Upper lobe of left lung (tissue), 6 donors: ENCODE measurements around the gene STRIP1. TPM values are rescaled to one million over a fixed set of nuclear protein-coding genes. Genes with fewer than 3 reads are reported as not detected.

Experiments used
- ATAC-seq, 2 donors: fragments of 200-7000 bp; cut with Tn5 transposase; one replicate each; pipeline ENCODE4 v1.9.1; 2022; ENCODE audit warnings: mild to moderate bottlenecking in 2 of 2, moderate library complexity in 2 of 2; ENCODE audit not compliant: low FRiP score in 2 of 2
- DNase-seq, 2 donors: peaks; one replicate each; pipeline ENCODE4 v3.0.0-alpha.2; 2019 to 2020
- H3K27ac ChIP-seq, 4 donors: fragments of 200-600 bp; sonication (generic); one replicate each; pipeline ENCODE4 v1.5.1; 2016 to 2019
- H3K27me3 ChIP-seq, 4 donors: fragments of 200-600 bp; sonication (generic); one replicate each; pipeline ENCODE4 v1.5.1; 2017 to 2019
- H3K36me3 ChIP-seq, 4 donors: fragments of 200-600 bp; sonication (generic); one replicate each; pipeline ENCODE4 v1.5.1; 2016 to 2019
- H3K4me1 ChIP-seq, 4 donors: fragments of 200-600 bp; sonication (generic); one replicate each; pipeline ENCODE4 v1.5.1; 2018 to 2019
- H3K4me3 ChIP-seq, 4 donors: fragments of 200-600 bp; sonication (generic); one replicate each; pipeline ENCODE4 v1.5.1; 2017 to 2019; ENCODE audit warnings: mild to moderate bottlenecking in 2 of 4, moderate library complexity in 1 of 4
- H3K9me3 ChIP-seq, 4 donors: fragments of 200-600 bp; sonication (generic); one replicate each; pipeline ENCODE4 v1.5.1; 2018 to 2019
- CTCF ChIP-seq, 6 experiments: fragments of 450-650 bp in 4 of 6; fragments of 200-600 bp in 2 of 6; sonication (generic) in 2 of 6; IDR thresholded peaks; one replicate each; pipeline ENCODE4 v1.5.1; 2016 to 2019; ENCODE audit warnings: antibody characterized with exemption in 6 of 6
- EP300 ChIP-seq, 4 donors: sonication (generic); formaldehyde crosslinking; IDR thresholded peaks; one replicate each; pipeline ENCODE4 v1.5.1; 2017; ENCODE audit warnings: antibody characterized with exemption in 4 of 4, control low read depth in 2 of 4
- POLR2A ChIP-seq, 4 donors: fragments of 450-650 bp; IDR thresholded peaks; one replicate each; pipeline ENCODE4 v1.5.1; 2016 to 2017; ENCODE audit warnings: antibody characterized with exemption in 4 of 4, mild to moderate bottlenecking in 2 of 4
- POLR2AphosphoS5 ChIP-seq, 2 donors: sonication (generic); formaldehyde crosslinking; IDR thresholded peaks; one replicate each; pipeline ENCODE4 v1.5.1; 2017; ENCODE audit warnings: antibody characterized with exemption in 2 of 2
- WGBS, 2 donors: methylation state at CpG; one replicate each; pipeline ENCODE4 v1.1.5; 2017 to 2018; 5-methylcytosine and 5-hydroxymethylcytosine counted together
- total RNA-seq, 6 donors: library from RNA; depleted of rRNA in 4 of 6; stranded (reverse); fragments of >200 nt in 4 of 6; gene quantifications; one replicate each; pipeline versions ENCODE4 v1.1.0 to v1.2.1, GENCODE V29; 2016 to 2021
- donor health status: DM: no; HTN: no; CAD: no; lungs with moderate emphysema.
- donor health status: DM: no; HTN: yes; CAD: no; lungs with severe emphysema.

The STRIP1 gene
- total RNA-seq, result 10 to 100 TPM; 29.2 to 62.9 (median 34.3) TPM

DNA sequence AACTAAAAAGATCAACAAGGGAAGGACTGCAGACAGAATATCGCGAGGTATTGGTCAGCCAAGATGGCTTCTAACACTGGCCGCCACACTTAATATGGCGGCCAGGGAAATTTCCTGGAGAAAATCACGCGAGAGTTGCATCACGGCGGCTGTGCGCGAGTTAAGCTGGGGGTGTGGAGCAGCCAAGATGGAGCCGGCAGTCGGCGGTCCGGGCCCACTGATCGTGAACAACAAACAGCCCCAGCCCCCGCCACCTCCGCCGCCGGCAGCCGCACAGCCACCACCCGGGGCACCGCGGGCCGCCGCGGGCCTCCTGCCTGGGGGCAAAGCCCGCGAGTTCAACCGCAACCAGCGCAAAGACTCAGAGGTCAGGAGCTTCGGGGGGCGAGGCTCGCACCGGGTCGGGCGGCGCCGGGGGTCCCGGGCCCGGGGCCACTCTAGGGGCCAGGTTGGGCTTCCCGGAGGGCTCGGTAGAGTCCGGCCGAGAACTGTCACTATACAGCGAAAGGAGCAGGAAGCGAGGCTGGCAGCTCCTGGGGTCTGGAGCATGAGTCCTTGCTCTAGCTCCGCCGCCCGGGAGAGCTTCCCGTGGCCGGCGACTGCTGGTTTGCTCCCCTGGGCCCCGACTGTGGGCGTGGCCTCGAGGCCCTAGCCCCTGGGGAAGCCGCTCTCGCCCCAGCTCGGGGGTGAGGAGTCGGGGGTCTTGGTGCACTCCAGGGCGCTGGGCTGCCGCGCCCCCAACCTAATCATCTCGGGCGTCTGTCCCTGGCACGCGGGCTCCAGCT, at the start of gene STRIP1:
TSS of gene STRIP1 (plus strand) at position 174 of the 785 bp plus-strand sequence. CDS start at position 188, 14 bp downstream.
- ATAC-seq, result peak; percentile 95 to 97
- Histone ChIP-seq H3K4me1 (peaks cover 12 to 38% (median 17%) of the 10 kb centered on the region in 4 donors), H3K4me3 (peak within 1 kb of the TSS; percentile 84 to 98 (median 92)), H3K27me3 (no peaks in the 10 kb centered on the region), H3K36me3 (peaks cover 16 to 26% (median 17%) of the 10 kb centered on the region in 4 donors), H3K27ac (peak within 1 kb of the TSS; percentile 89 to 96 (median 94)), H3K9me3 (no peaks in the 10 kb centered on the region)
- TF ChIP-seq EP300 (IDR thresholded peaks at IDR 0.05), result peak in 1 of 4 donors; percentile 4
- peak in 1 of 6 experiments; percentile 25 for TF ChIP-seq CTCF (IDR thresholded peaks at IDR 0.05)
- TF ChIP-seq POLR2A (IDR thresholded peaks at IDR 0.05), result peak in 3 of 4 donors; percentile 63 to 78 (median 68)
- TF ChIP-seq POLR2AphosphoS5 (IDR thresholded peaks at IDR 0.05), result peak; percentile 87 to 94
- peak; percentile 93 to 94 for DNase-seq
- WGBS, 2 donors, result 0 to 1% methylated on average over 9 to 49 of the region's 66 CpGs

- TF ChIP-seq POLR2A (IDR thresholded peaks at IDR 0.05) (no peak), POLR2AphosphoS5 (IDR thresholded peaks at IDR 0.05) (no peak), EP300 (IDR thresholded peaks at IDR 0.05) (no peak), CTCF (IDR thresholded peaks at IDR 0.05) (no peak)
- Histone ChIP-seq H3K9me3 (no peaks in the 10 kb centered on the region), H3K4me1 (peaks cover 45 to 63% (median 57%) of the 10 kb centered on the region in 4 donors), H3K4me3 (peak overlapping the region; percentile 67 to 87 (median 80)), H3K27ac (peak overlapping the region; percentile 92 to 99 (median 96)), H3K36me3 (no peaks in the 10 kb centered on the region), H3K27me3 (no peaks in the 10 kb centered on the region)
- ATAC-seq, result no peak
- no peak for DNase-seq
- 6 to 21% methylated on average over 14 to 22 of the region's 22 CpGs for WGBS, 2 donors
Measured at GRCh38 chr1:109985247-109986053, 49.0 kb upstream of the STRIP1 start.

DNA sequence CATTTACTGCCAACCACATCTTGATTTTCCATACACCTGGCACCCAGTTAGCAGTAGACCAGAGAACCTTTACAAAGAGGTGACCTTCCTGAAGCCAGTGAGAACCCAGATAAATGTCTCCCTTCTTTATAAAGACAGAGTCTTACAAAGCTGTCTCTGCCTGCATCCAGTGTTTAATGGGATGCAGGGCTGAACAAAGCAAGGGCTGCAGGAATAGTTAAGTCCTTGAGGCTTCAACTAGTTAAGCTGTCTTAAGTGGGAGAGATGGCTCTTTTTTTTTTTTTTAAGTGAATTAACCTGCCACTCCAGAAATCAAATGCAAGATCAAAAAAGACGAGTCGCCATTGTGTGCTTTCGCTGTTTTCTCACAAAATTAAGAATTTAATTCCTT, 48.4 kb upstream of the STRIP1 start:
- H3K4me3 ChIP-seq, result peak overlapping the region in 3 of 4 donors; percentile 67 to 87 (median 83)
- WGBS, 2 donors, result 81 to 82% methylated on average over 3 of the region's 3 CpGs
- ATAC-seq, result no peak
- no peaks in the 10 kb centered on the region for H3K9me3 ChIP-seq
- H3K36me3 ChIP-seq, result no peaks in the 10 kb centered on the region
- peaks cover 45 to 65% (median 59%) of the 10 kb centered on the region in 4 donors for H3K4me1 ChIP-seq
- TF ChIP-seq POLR2AphosphoS5 (IDR thresholded peaks at IDR 0.05) (no peak), POLR2A (IDR thresholded peaks at IDR 0.05) (no peak), CTCF (IDR thresholded peaks at IDR 0.05) (no peak), EP300 (IDR thresholded peaks at IDR 0.05) (no peak)
- no peak for DNase-seq
- H3K27ac ChIP-seq, result peak overlapping the region in 3 of 4 donors; percentile 92 to 99 (median 93)
- H3K27me3 ChIP-seq, result no peaks in the 10 kb centered on the region

- H3K27me3 ChIP-seq, result no peaks in the 10 kb centered on the region
- H3K4me3 ChIP-seq, result no peak overlapping the region
- no peak overlapping the region for H3K27ac ChIP-seq
- ATAC-seq (no peak), DNase-seq (no peak)
- H3K36me3 ChIP-seq, result no peaks in the 10 kb centered on the region
- H3K9me3 ChIP-seq, result no peaks in the 10 kb centered on the region
- H3K4me1 ChIP-seq, result peaks cover 47 to 72% (median 64%) of the 10 kb centered on the region in 4 donors
- WGBS, 2 donors, result 78 to 82% methylated on average over 3 of the region's 3 CpGs
- no peak for TF ChIP-seq EP300 (IDR thresholded peaks at IDR 0.05)
- TF ChIP-seq CTCF (IDR thresholded peaks at IDR 0.05), result no peak
- no peak for TF ChIP-seq POLR2A (IDR thresholded peaks at IDR 0.05)
- TF ChIP-seq POLR2AphosphoS5 (IDR thresholded peaks at IDR 0.05), result no peak
Measured at GRCh38 chr1:109988349-109988914, 46.0 kb upstream of the STRIP1 start.
